Uterus (tissue), 4 donors: ENCODE measurements around the gene APPL2. TPM values are rescaled to one million over a fixed set of nuclear protein-coding genes. Genes with fewer than 3 reads are reported as not detected.

Experiments used
- DNase-seq, 2 donors: peaks; one replicate each; pipeline ENCODE4 v3.0.0-alpha.2; 2019 to 2020
- H3K27ac ChIP-seq, 2 donors: fragments of 200-600 bp; sonication (generic); 1 replicate in 1 of 2; 2 replicates in 1 of 2; pipeline ENCODE4 v1.5.1; 2016 to 2018
- H3K27me3 ChIP-seq, 2 donors: fragments of 200-600 bp; sonication (generic); one replicate each; pipeline ENCODE4 v1.5.1; 2018 to 2019; ENCODE audit warnings: control low read depth in 1 of 2
- H3K36me3 ChIP-seq, 2 donors: fragments of 200-600 bp; sonication (generic); one replicate each; pipeline ENCODE4 v1.5.1; 2019; ENCODE audit warnings: control low read depth in 1 of 2
- H3K4me1 ChIP-seq, 2 donors: fragments of 200-600 bp; sonication (generic); one replicate each; pipeline ENCODE4 v1.5.1; 2018 to 2019; ENCODE audit warnings: control low read depth in 1 of 2
- H3K4me3 ChIP-seq, 2 donors: fragments of 200-600 bp; sonication (generic); 1 replicate in 1 of 2; 2 replicates in 1 of 2; pipeline ENCODE4 v1.5.1; 2018 to 2019; ENCODE audit warnings: mild to moderate bottlenecking in 1 of 2
- H3K9me3 ChIP-seq, 2 donors: fragments of 200-600 bp; sonication (generic); one replicate each; pipeline ENCODE4 v1.5.1; 2019; ENCODE audit warnings: control low read depth in 1 of 2
- POLR2A ChIP-seq, 2 donors: fragments of 450-650 bp; IDR thresholded peaks; one replicate each; pipeline ENCODE4 v1.6.1; 2016; ENCODE audit warnings: antibody characterized with exemption in 2 of 2, mild to moderate bottlenecking in 1 of 2, moderate library complexity in 1 of 2
- intact Hi-C: fragments of 100-400 bp; cut with DNase I; formaldehyde crosslinking; loops from one replicate; pipeline ENCODE4 v1.15.1; 2023; ENCODE audit warnings: low total_unique reads
- total RNA-seq, 4 donors: library from RNA; depleted of rRNA in 3 of 4; stranded (reverse); fragments of >200 nt in 3 of 4; gene quantifications; one replicate each; pipeline versions ENCODE4 v1.1.0 to v1.2.4, GENCODE V29; 2014 to 2023
- TF ChIP-seq, protein P1 (sequence below), 4 experiments: fragments of 200-600 bp in 2 of 4; fragments of 450-650 bp in 2 of 4; sonication (generic) in 2 of 4; IDR thresholded peaks; one replicate each; pipeline ENCODE4 v1.5.1; 2016 to 2019; ENCODE audit warnings: antibody characterized with exemption in 4 of 4, mild to moderate bottlenecking in 2 of 4, moderate library complexity in 1 of 4
- donor health status: DM: yes; HTN: yes; CAD: no.

Gene APPL2
- total RNA-seq, 4 donors from 2014 or later: 14.3 to 52.6 (median 31.4) TPM

- Histone ChIP-seq H3K36me3 (no peaks in the 10 kb centered on the region), H3K4me3 (no peak overlapping the region), H3K27ac (no peak overlapping the region), H3K4me1 (no peaks in the 10 kb centered on the region), H3K9me3 (no peaks in the 10 kb centered on the region), H3K27me3 (no peaks in the 10 kb centered on the region)
- DNase-seq: no peak
- TF ChIP-seq, protein P1, sequence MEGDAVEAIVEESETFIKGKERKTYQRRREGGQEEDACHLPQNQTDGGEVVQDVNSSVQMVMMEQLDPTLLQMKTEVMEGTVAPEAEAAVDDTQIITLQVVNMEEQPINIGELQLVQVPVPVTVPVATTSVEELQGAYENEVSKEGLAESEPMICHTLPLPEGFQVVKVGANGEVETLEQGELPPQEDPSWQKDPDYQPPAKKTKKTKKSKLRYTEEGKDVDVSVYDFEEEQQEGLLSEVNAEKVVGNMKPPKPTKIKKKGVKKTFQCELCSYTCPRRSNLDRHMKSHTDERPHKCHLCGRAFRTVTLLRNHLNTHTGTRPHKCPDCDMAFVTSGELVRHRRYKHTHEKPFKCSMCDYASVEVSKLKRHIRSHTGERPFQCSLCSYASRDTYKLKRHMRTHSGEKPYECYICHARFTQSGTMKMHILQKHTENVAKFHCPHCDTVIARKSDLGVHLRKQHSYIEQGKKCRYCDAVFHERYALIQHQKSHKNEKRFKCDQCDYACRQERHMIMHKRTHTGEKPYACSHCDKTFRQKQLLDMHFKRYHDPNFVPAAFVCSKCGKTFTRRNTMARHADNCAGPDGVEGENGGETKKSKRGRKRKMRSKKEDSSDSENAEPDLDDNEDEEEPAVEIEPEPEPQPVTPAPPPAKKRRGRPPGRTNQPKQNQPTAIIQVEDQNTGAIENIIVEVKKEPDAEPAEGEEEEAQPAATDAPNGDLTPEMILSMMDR (IDR thresholded peaks at IDR 0.05): no peak
- no peak for TF ChIP-seq POLR2A (IDR thresholded peaks at IDR 0.05)
- intact Hi-C loops: no loop called here
Measured at GRCh38 chr12:105245291-105245690, 9.3 kb upstream of the APPL2 start.

- intact Hi-C loops: no loop called here
- no peak for DNase-seq
- H3K36me3 ChIP-seq: no peaks in the 10 kb centered on the region
- TF ChIP-seq, protein P1 (IDR thresholded peaks at IDR 0.05): no peak
- no peaks in the 10 kb centered on the region for H3K27me3 ChIP-seq
- H3K9me3 ChIP-seq: no peaks in the 10 kb centered on the region
- H3K27ac ChIP-seq: no peak overlapping the region
- H3K4me3 ChIP-seq: no peak overlapping the region
- H3K4me1 ChIP-seq: no peaks in the 10 kb centered on the region
Measured at GRCh38 chr12:105240228-105240627, 4.3 kb upstream of the APPL2 start.

DNA sequence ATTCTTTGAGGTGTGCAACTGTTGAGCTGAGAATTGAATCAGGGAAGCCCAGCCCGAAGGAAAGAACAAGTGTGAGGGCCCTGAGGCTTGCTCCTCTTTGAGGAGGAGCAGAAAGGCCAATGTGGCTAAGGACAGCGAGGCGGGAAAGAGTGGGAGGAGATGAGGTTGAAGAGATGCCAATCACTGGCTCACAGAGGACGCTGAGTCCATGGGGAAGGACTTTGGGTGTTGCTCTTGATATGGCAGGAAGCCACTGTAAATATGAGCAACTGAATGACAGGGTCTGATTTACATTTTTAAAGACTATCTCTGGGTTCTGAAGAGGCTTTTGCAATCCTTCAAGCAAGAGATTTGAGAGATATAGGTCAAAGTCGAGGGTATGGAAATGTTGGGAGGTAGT lies 3.3 kb upstream of the APPL2 start:
- TF ChIP-seq POLR2A (IDR thresholded peaks at IDR 0.05): no peak
- TF ChIP-seq, protein P1 (IDR thresholded peaks at IDR 0.05): no peak
- Histone ChIP-seq H3K4me3 (no peak overlapping the region), H3K36me3 (no peaks in the 10 kb centered on the region), H3K27ac (no peak overlapping the region), H3K4me1 (peaks cover 0 to 3% of the 10 kb centered on the region in 2 donors), H3K9me3 (no peaks in the 10 kb centered on the region), H3K27me3 (no peaks in the 10 kb centered on the region)
- no peak for DNase-seq
- intact Hi-C loops: no loop called here

- no peak for DNase-seq
- Histone ChIP-seq H3K4me1 (peaks cover 5 to 11% of the 10 kb centered on the region in 2 donors), H3K4me3 (no peak overlapping the region), H3K27me3 (no peaks in the 10 kb centered on the region), H3K36me3 (no peaks in the 10 kb centered on the region), H3K27ac (no peak overlapping the region), H3K9me3 (no peaks in the 10 kb centered on the region)
- intact Hi-C loops: no loop called here
- no peak for TF ChIP-seq POLR2A (IDR thresholded peaks at IDR 0.05)
- TF ChIP-seq, protein P1 (IDR thresholded peaks at IDR 0.05): no peak
Measured at GRCh38 chr12:105237666-105238065, 1.7 kb upstream of the APPL2 start.

GRCh38 chr12:105235281-105235731 lies 668 bp downstream of the APPL2 start:
- Histone ChIP-seq H3K27me3 (no peaks in the 10 kb centered on the region), H3K4me3 (peak overlapping the region; percentile 57 to 98), H3K36me3 (no peaks in the 10 kb centered on the region), H3K9me3 (no peaks in the 10 kb centered on the region), H3K4me1 (peaks cover 5 to 28% of the 10 kb centered on the region in 2 donors), H3K27ac (peak overlapping the region; percentile 97 to 99)
- intact Hi-C loops: no loop called here
- DNase-seq: no peak
- TF ChIP-seq, protein P1 (IDR thresholded peaks at IDR 0.05): no peak
- TF ChIP-seq POLR2A (IDR thresholded peaks at IDR 0.05): no peak
